ENCODE results near the gene XBP1. TPM values are rescaled to one million over a fixed set of nuclear protein-coding genes. Genes with fewer than 3 reads are reported as not detected.

XBP1 gene
- total and polyA plus RNA-seq, 2 donors (not counting 1 experiment from before 2014, with no cell fraction given) = 16.8 to 69.8 TPM

DNA sequence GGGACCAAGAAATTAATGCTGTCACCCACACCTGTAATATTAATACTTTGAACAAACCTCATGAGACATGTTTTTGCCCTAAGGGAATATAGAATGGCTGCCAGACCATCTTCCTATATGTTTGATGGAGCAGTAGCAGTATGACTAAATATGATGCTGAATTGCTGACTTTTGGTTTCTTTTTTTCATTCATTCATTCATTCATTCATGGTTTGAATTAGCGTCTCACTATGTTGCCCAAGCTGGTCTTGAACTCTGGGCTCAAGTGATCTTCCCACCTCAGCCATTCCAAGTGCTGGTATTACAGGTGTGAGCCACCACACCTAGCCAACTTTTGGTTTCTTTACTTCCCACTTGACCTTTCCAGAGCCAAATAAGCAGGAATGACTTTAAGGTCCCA lies 20.1 kb downstream of the XBP1 start:
- 100% methylated on average over 1 of the region's 1 CpG for WGBS (ENCODE audit: insufficient coverage)
- no peak overlapping the region for H3K4me2 ChIP-seq (replicated peaks; ENCODE audit: low read depth, low read length, poor library complexity, severe bottlenecking)
- ATAC-seq (ENCODE audit: low read depth) = no peak
- intact Hi-C loops (cut with micrococcal nuclease) = no loop called here
- Mint-ChIP-seq H3K4me1 (peaks cover 11% of the 10 kb centered on the region), H3K27me3 (no peaks in the 10 kb centered on the region), H3K27ac (no peak overlapping the region), H3K9me3 (ENCODE audit: insufficient read depth) (no peaks in the 10 kb centered on the region), H3K4me3 (no peak overlapping the region)
- H3K79me2 ChIP-seq (ENCODE audit: control insufficient read depth, insufficient read depth, low read length) = peaks cover 78% of the 10 kb centered on the region
- TF ChIP-seq EZH2 (IDR thresholded peaks at IDR 0.05; ENCODE audit: borderline replicate concordance, insufficient read depth, low read depth, low read length, poor library complexity, severe bottlenecking) = no peak
- TF ChIP-seq, protein P1, sequence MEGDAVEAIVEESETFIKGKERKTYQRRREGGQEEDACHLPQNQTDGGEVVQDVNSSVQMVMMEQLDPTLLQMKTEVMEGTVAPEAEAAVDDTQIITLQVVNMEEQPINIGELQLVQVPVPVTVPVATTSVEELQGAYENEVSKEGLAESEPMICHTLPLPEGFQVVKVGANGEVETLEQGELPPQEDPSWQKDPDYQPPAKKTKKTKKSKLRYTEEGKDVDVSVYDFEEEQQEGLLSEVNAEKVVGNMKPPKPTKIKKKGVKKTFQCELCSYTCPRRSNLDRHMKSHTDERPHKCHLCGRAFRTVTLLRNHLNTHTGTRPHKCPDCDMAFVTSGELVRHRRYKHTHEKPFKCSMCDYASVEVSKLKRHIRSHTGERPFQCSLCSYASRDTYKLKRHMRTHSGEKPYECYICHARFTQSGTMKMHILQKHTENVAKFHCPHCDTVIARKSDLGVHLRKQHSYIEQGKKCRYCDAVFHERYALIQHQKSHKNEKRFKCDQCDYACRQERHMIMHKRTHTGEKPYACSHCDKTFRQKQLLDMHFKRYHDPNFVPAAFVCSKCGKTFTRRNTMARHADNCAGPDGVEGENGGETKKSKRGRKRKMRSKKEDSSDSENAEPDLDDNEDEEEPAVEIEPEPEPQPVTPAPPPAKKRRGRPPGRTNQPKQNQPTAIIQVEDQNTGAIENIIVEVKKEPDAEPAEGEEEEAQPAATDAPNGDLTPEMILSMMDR (IDR thresholded peaks at IDR 0.05) = no peak
- H3K4me3 ChIP-seq (ENCODE audit: control extremely low read depth in 1 of 5, extremely low read depth in 1 of 5, insufficient read depth in 1 of 5, low read depth in 2 of 5, low read length in 4 of 5) = no peak overlapping the region
- ChIA-PET POLR2A (no interaction called here), CTCF (interaction anchor here (1.1 kb wide), 1 partner anchor 179 kb away, joined by 4 read pairs; no protein-coding TSS in a partner anchor)
- peaks cover 82% of the 10 kb centered on the region for H4K20me1 ChIP-seq (ENCODE audit: control insufficient read depth, insufficient read depth, low read length, poor library complexity, severe bottlenecking)
- no peaks in the 10 kb centered on the region for H3K27me3 ChIP-seq (replicated peaks in 1 of 4; ENCODE audit: control extremely low read depth in 1 of 4, control insufficient read depth in 3 of 4, insufficient read depth in 4 of 4, low read length in 3 of 4)
- no peaks in the 10 kb centered on the region for H3K9me3 ChIP-seq (ENCODE audit: control extremely low read depth in 1 of 3, control insufficient read depth in 2 of 3, insufficient read depth in 1 of 3, low read length in 2 of 3)
- H3K27ac ChIP-seq (ENCODE audit: low read length in 2 of 2) = no peak overlapping the region
- no peak for DNase-seq
- peaks cover 16 to 77% of the 10 kb centered on the region in 2 experiments for H3K36me3 ChIP-seq (replicated peaks in 1 of 2; ENCODE audit: control extremely low read depth in 1 of 2, control insufficient read depth in 1 of 2, extremely low read depth in 1 of 2, insufficient read depth in 2 of 2, low read length in 1 of 2)
- no peaks in the 10 kb centered on the region for H3K4me1 ChIP-seq (ENCODE audit: control insufficient read depth in 2 of 2, insufficient read depth in 2 of 2, low read length in 2 of 2)
- no peak overlapping the region for H2AFZ ChIP-seq (ENCODE audit: insufficient read depth, low read depth, low read length, poor library complexity, severe bottlenecking)
- H3K9ac ChIP-seq (ENCODE audit: low read length) = no peak overlapping the region

DNA sequence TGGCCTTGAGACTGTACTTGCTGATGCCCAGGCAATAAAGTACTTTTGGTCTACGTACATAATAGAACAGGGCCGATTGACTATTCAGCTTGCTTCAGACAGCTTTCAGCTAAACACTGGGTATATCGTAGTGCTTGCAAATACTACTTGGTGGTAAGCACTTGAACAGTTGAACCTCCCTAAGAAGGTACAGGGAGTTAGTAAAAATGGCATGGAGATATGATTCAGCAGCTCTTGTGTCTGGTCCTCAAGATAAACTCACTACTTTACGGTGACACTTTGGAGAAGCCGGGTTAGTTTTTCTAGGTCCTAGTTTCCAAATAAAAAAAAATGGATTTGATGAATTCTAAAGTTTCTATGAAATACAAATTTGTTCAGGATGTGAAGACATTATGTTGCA lies 20.5 kb downstream of the XBP1 start:
- no peaks in the 10 kb centered on the region for H3K9me3 ChIP-seq (ENCODE audit: control extremely low read depth in 1 of 3, control insufficient read depth in 2 of 3, insufficient read depth in 1 of 3, low read length in 2 of 3)
- no peak overlapping the region for H3K27ac Mint-ChIP-seq
- H3K4me3 Mint-ChIP-seq = no peak overlapping the region
- peaks cover 16 to 73% of the 10 kb centered on the region in 2 experiments for H3K36me3 ChIP-seq (replicated peaks in 1 of 2; ENCODE audit: control extremely low read depth in 1 of 2, control insufficient read depth in 1 of 2, extremely low read depth in 1 of 2, insufficient read depth in 2 of 2, low read length in 1 of 2)
- H3K27me3 ChIP-seq (replicated peaks in 1 of 4; ENCODE audit: control extremely low read depth in 1 of 4, control insufficient read depth in 3 of 4, insufficient read depth in 4 of 4, low read length in 3 of 4) = no peaks in the 10 kb centered on the region
- WGBS (ENCODE audit: insufficient coverage) = 92% methylated on average over 2 of the region's 5 CpGs
- H2AFZ ChIP-seq (ENCODE audit: insufficient read depth, low read depth, low read length, poor library complexity, severe bottlenecking) = no peak overlapping the region
- no peak overlapping the region for H3K4me2 ChIP-seq (replicated peaks; ENCODE audit: low read depth, low read length, poor library complexity, severe bottlenecking)
- H4K20me1 ChIP-seq (ENCODE audit: control insufficient read depth, insufficient read depth, low read length, poor library complexity, severe bottlenecking) = peaks cover 84% of the 10 kb centered on the region
- peaks cover 3% of the 10 kb centered on the region in 2 donors for H3K4me1 ChIP-seq (ENCODE audit: control insufficient read depth in 2 of 2, insufficient read depth in 2 of 2, low read length in 2 of 2)
- no peak for DNase-seq
- H3K27ac ChIP-seq (ENCODE audit: low read length in 2 of 2) = no peak overlapping the region
- H3K4me3 ChIP-seq (ENCODE audit: control extremely low read depth in 1 of 5, extremely low read depth in 1 of 5, insufficient read depth in 1 of 5, low read depth in 2 of 5, low read length in 4 of 5) = no peak overlapping the region
- ChIA-PET POLR2A (no interaction called here), CTCF (interaction anchor here (1.1 kb wide), 1 partner anchor 179 kb away, joined by 4 read pairs; no protein-coding TSS in a partner anchor)
- no peaks in the 10 kb centered on the region for H3K9me3 Mint-ChIP-seq (ENCODE audit: insufficient read depth)
- peaks cover 14% of the 10 kb centered on the region for H3K4me1 Mint-ChIP-seq
- intact Hi-C loops (cut with micrococcal nuclease) = no loop called here
- no peak overlapping the region for H3K9ac ChIP-seq (ENCODE audit: low read length)
- H3K79me2 ChIP-seq (ENCODE audit: control insufficient read depth, insufficient read depth, low read length) = peaks cover 82% of the 10 kb centered on the region
- ATAC-seq (ENCODE audit: low read depth) = no peak
- no peaks in the 10 kb centered on the region for H3K27me3 Mint-ChIP-seq
- TF ChIP-seq, protein P1 (IDR thresholded peaks at IDR 0.05) = no peak
- TF ChIP-seq EZH2 (IDR thresholded peaks at IDR 0.05; ENCODE audit: borderline replicate concordance, insufficient read depth, low read depth, low read length, poor library complexity, severe bottlenecking) = no peak

Data from B cell (primary cell).